ENCODE measurements around the gene VSTM2B.

Gene VSTM2B

GRCh38 chr19:29488316-29488715 is 37.5 kb upstream of the VSTM2B start:
- no peak overlapping the region for H3K4me3 ChIP-seq (ENCODE audit: low read depth, low read length, poor library complexity, severe bottlenecking)
- no peak overlapping the region for H2AFZ ChIP-seq (ENCODE audit: low read length)
- TF ChIP-seq CTCF (IDR thresholded peaks at IDR 0.05; ENCODE audit: low read length) (no peak), EZH2 (IDR thresholded peaks at IDR 0.05; ENCODE audit: borderline replicate concordance, low read length) (no peak)
- no peaks in the 10 kb centered on the region for H3K9me2 ChIP-seq (ENCODE audit: low read depth, low read length)
- no peaks in the 10 kb centered on the region for H3K9me3 ChIP-seq (ENCODE audit: low read length)
- no peak overlapping the region for H3K27ac ChIP-seq (ENCODE audit: low read depth, low read length, poor library complexity, severe bottlenecking)
- no peaks in the 10 kb centered on the region for H4K20me1 ChIP-seq (ENCODE audit: insufficient read depth, low read length)
- H3K79me2 ChIP-seq (ENCODE audit: insufficient read depth, low read length), result no peaks in the 10 kb centered on the region
- H3K9ac ChIP-seq (ENCODE audit: low read length), result no peak overlapping the region
- no peaks in the 10 kb centered on the region for H3F3A ChIP-seq (ENCODE audit: insufficient read depth, low read length)
- no peaks in the 10 kb centered on the region for H3K27me3 ChIP-seq (ENCODE audit: insufficient read depth, low read length)
- H3K36me3 ChIP-seq (ENCODE audit: insufficient read depth, low read length), result no peaks in the 10 kb centered on the region
- H3K4me2 ChIP-seq (ENCODE audit: low read length), result no peak overlapping the region
- H3K4me1 ChIP-seq (ENCODE audit: insufficient read depth, low read length, severe bottlenecking), result no peaks in the 10 kb centered on the region

- Histone ChIP-seq H2AFZ (ENCODE audit: low read length) (no peak overlapping the region), H3K9me3 (ENCODE audit: low read length) (no peaks in the 10 kb centered on the region), H3K79me2 (ENCODE audit: insufficient read depth, low read length) (no peaks in the 10 kb centered on the region), H3K27ac (ENCODE audit: low read depth, low read length, poor library complexity, severe bottlenecking) (no peak overlapping the region), H3K27me3 (ENCODE audit: insufficient read depth, low read length) (no peaks in the 10 kb centered on the region), H3K9ac (ENCODE audit: low read length) (no peak overlapping the region), H3F3A (ENCODE audit: insufficient read depth, low read length) (no peaks in the 10 kb centered on the region), H3K9me2 (ENCODE audit: low read depth, low read length) (no peaks in the 10 kb centered on the region), H4K20me1 (ENCODE audit: insufficient read depth, low read length) (no peaks in the 10 kb centered on the region), H3K4me1 (ENCODE audit: insufficient read depth, low read length, severe bottlenecking) (no peaks in the 10 kb centered on the region), H3K36me3 (ENCODE audit: insufficient read depth, low read length) (no peaks in the 10 kb centered on the region), H3K4me3 (ENCODE audit: low read depth, low read length, poor library complexity, severe bottlenecking) (no peak overlapping the region), H3K4me2 (ENCODE audit: low read length) (no peak overlapping the region)
- no peak for TF ChIP-seq EZH2 (IDR thresholded peaks at IDR 0.05; ENCODE audit: borderline replicate concordance, low read length)
- TF ChIP-seq CTCF (IDR thresholded peaks at IDR 0.05; ENCODE audit: low read length), result no peak
Observed at GRCh38 chr19:29489172-29489951, 36.4 kb upstream of the VSTM2B start.

GRCh38 chr19:29491491-29491890 is 34.3 kb upstream of the VSTM2B start:
- Histone ChIP-seq H3K9me3 (ENCODE audit: low read length) (no peaks in the 10 kb centered on the region), H3K9me2 (ENCODE audit: low read depth, low read length) (no peaks in the 10 kb centered on the region), H2AFZ (ENCODE audit: low read length) (no peak overlapping the region), H3K9ac (ENCODE audit: low read length) (no peak overlapping the region), H3F3A (ENCODE audit: insufficient read depth, low read length) (no peaks in the 10 kb centered on the region), H3K36me3 (ENCODE audit: insufficient read depth, low read length) (no peaks in the 10 kb centered on the region), H4K20me1 (ENCODE audit: insufficient read depth, low read length) (no peaks in the 10 kb centered on the region), H3K79me2 (ENCODE audit: insufficient read depth, low read length) (no peaks in the 10 kb centered on the region), H3K27ac (ENCODE audit: low read depth, low read length, poor library complexity, severe bottlenecking) (no peak overlapping the region), H3K4me2 (ENCODE audit: low read length) (no peak overlapping the region), H3K4me3 (ENCODE audit: low read depth, low read length, poor library complexity, severe bottlenecking) (no peak overlapping the region), H3K27me3 (ENCODE audit: insufficient read depth, low read length) (no peaks in the 10 kb centered on the region), H3K4me1 (ENCODE audit: insufficient read depth, low read length, severe bottlenecking) (no peaks in the 10 kb centered on the region)
- no peak for TF ChIP-seq EZH2 (IDR thresholded peaks at IDR 0.05; ENCODE audit: borderline replicate concordance, low read length)
- no peak for TF ChIP-seq CTCF (IDR thresholded peaks at IDR 0.05; ENCODE audit: low read length)

Data from OCI-LY1 (cell line).